Liver (tissue), 9 donors: ENCODE data around the gene OR2A2. TPM values are rescaled to one million over a fixed set of nuclear protein-coding genes. Genes with fewer than 3 reads are reported as not detected.

Experiments
- DNase-seq: peaks from one replicate; pipeline ENCODE4 v3.0.0-alpha.2; 2017; ENCODE audit warnings: low spot score
- H3K27ac ChIP-seq, 2 donors: one replicate each; pipeline ENCODE4 v1.7.0; 2013; ENCODE audit warnings: inconsistent platforms in 2 of 2, low read length in 2 of 2, control low read depth in 1 of 2, low read depth in 1 of 2, mild to moderate bottlenecking in 1 of 2
- H3K27me3 ChIP-seq, 4 donors: one replicate each; pipeline versions ENCODE4 v1.6.1 to v1.7.0; 2013; ENCODE audit warnings: low read length in 3 of 4, inconsistent platforms in 1 of 4, mild to moderate bottlenecking in 1 of 4, moderate library complexity in 1 of 4; ENCODE audit not compliant: control insufficient read depth in 4 of 4, insufficient read depth in 4 of 4
- H3K36me3 ChIP-seq, 4 donors: one replicate each; pipeline versions ENCODE4 v1.6.1 to v1.7.0; 2013; ENCODE audit warnings: low read length in 3 of 4, mild to moderate bottlenecking in 3 of 4, low read depth in 1 of 4, moderate library complexity in 1 of 4; ENCODE audit not compliant: control insufficient read depth in 4 of 4, insufficient read depth in 3 of 4
- H3K4me1 ChIP-seq, 4 donors: one replicate each; pipeline versions ENCODE4 v1.6.1 to v1.7.0; 2013; ENCODE audit warnings: low read length in 3 of 4, mild to moderate bottlenecking in 3 of 4, moderate library complexity in 1 of 4; ENCODE audit not compliant: control insufficient read depth in 4 of 4, insufficient read depth in 4 of 4
- H3K4me3 ChIP-seq, 3 donors: one replicate each; pipeline versions ENCODE4 v1.6.1 to v1.7.0; 2013; ENCODE audit warnings: low read length in 3 of 3, control low read depth in 1 of 3, low read depth in 1 of 3, mild to moderate bottlenecking in 1 of 3
- H3K9ac ChIP-seq, 2 donors: one replicate each; pipeline ENCODE4 v1.7.0; 2013; ENCODE audit warnings: low read length in 2 of 2, mild to moderate bottlenecking in 2 of 2, moderate library complexity in 2 of 2, control low read depth in 1 of 2, low read depth in 1 of 2
- H3K9me3 ChIP-seq, 4 donors: one replicate each; pipeline versions ENCODE4 v1.6.1 to v1.7.0; 2013; ENCODE audit warnings: low read length in 3 of 4; ENCODE audit not compliant: control insufficient read depth in 4 of 4
- CTCF ChIP-seq: fragments of 150-350 bp; IDR thresholded peaks from 2 replicates; pipeline ENCODE4 v1.5.1; 2017; ENCODE audit warnings: improper control_type of control experiment, low read depth, low read length; ENCODE audit not compliant: missing input control
- EGR1 ChIP-seq, 2 donors: IDR thresholded peaks; 2 replicates each; pipeline ENCODE4 v1.6.1; 2016 to 2018; ENCODE audit warnings: antibody characterized with exemption in 2 of 2, low read depth in 2 of 2
- GABPA ChIP-seq, 2 donors: IDR thresholded peaks in 1 of 2; conservative IDR thresholded peaks in 1 of 2; 2 replicates each; pipeline ENCODE4 v1.6.1; 2016; ENCODE audit warnings: antibody characterized with exemption in 2 of 2, mild to moderate bottlenecking in 1 of 2, moderate library complexity in 1 of 2
- HNF4A ChIP-seq, 2 donors: conservative IDR thresholded peaks; 2 replicates each; pipeline ENCODE4 v1.6.1; 2016; ENCODE audit warnings: antibody characterized with exemption in 2 of 2, mild to moderate bottlenecking in 2 of 2
- JUND ChIP-seq, 2 donors: IDR thresholded peaks; 2 replicates each; pipeline ENCODE4 v1.6.1; 2016; ENCODE audit warnings: antibody characterized with exemption in 2 of 2
- NR2F2 ChIP-seq: IDR thresholded peaks from 2 replicates; pipeline ENCODE4 v1.6.1; 2016; ENCODE audit warnings: antibody characterized with exemption
- RAD21 ChIP-seq, 2 donors: IDR thresholded peaks; 2 replicates each; pipeline ENCODE4 v1.6.1; 2016; ENCODE audit warnings: antibody characterized with exemption in 2 of 2, mild to moderate bottlenecking in 2 of 2
- REST ChIP-seq: IDR thresholded peaks from 2 replicates; pipeline ENCODE4 v1.6.1; 2016; ENCODE audit warnings: antibody characterized with exemption, mild to moderate bottlenecking
- RXRA ChIP-seq, 2 donors: IDR thresholded peaks; 2 replicates each; pipeline ENCODE4 v1.6.1; 2017 to 2018; ENCODE audit warnings: antibody characterized with exemption in 2 of 2, mild to moderate bottlenecking in 1 of 2
- SP1 ChIP-seq: IDR thresholded peaks from 2 replicates; pipeline ENCODE4 v1.6.1; 2018; ENCODE audit warnings: antibody characterized with exemption, mild to moderate bottlenecking
- ZBTB33 ChIP-seq: IDR thresholded peaks from 2 replicates; pipeline ENCODE4 v1.6.1; 2016; ENCODE audit warnings: antibody characterized with exemption
- WGBS: extraction: QIAGEN DNeasy Blood & Tissue Kit; methylation state at CpG from one replicate; pipeline ENCODE4 v1.1.7; 2013; 5-methylcytosine and 5-hydroxymethylcytosine counted together
- polyA plus RNA-seq, 2 donors: library from polyadenylated mRNA; stranded (reverse) in 1 of 2; unstranded in 1 of 2; fragments of 200-250 nt in 1 of 2; fragments of >200 nt in 1 of 2; fragmentation: Nextera tagmentation in 1 of 2; extraction: Ambion mirVana in 1 of 2; gene quantifications; one replicate each; pipeline versions ENCODE4 v1.2.1 to v1.2.3, GENCODE V29; 2013 to 2015
- total RNA-seq, 2 donors: library from RNA; depleted of rRNA; stranded (reverse); fragments of >200 nt; gene quantifications; one replicate each; pipeline ENCODE4 v1.2.3, GENCODE V29; 2014
- TF ChIP-seq, protein P1 (sequence below): IDR thresholded peaks from 2 replicates; pipeline ENCODE4 v1.6.1; 2016; ENCODE audit warnings: antibody characterized with exemption
- donor health status: healthy.
- donor health status: healthy.
- donor health status: healthy.
- donor health status: healthy.
- donor health status: healthy.

The OR2A2 gene
- total and polyA plus RNA-seq, 4 donors = not detected

GRCh38 chr7:144118341-144118740, 9.0 kb downstream of the OR2A2 start:
- no peak overlapping the region for H3K27ac ChIP-seq
- no peaks in the 10 kb centered on the region for H3K27me3 ChIP-seq
- DNase-seq = no peak
- no peak overlapping the region for H3K4me3 ChIP-seq
- H3K9ac ChIP-seq = no peak overlapping the region
- WGBS = 82% methylated on average over 8 of the region's 8 CpGs
- no peaks in the 10 kb centered on the region for H3K36me3 ChIP-seq
- TF ChIP-seq, protein P1, sequence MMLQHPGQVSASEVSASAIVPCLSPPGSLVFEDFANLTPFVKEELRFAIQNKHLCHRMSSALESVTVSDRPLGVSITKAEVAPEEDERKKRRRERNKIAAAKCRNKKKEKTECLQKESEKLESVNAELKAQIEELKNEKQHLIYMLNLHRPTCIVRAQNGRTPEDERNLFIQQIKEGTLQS = no peak
- no peaks in the 10 kb centered on the region for H3K4me1 ChIP-seq
- no peaks in the 10 kb centered on the region for H3K9me3 ChIP-seq

DNA sequence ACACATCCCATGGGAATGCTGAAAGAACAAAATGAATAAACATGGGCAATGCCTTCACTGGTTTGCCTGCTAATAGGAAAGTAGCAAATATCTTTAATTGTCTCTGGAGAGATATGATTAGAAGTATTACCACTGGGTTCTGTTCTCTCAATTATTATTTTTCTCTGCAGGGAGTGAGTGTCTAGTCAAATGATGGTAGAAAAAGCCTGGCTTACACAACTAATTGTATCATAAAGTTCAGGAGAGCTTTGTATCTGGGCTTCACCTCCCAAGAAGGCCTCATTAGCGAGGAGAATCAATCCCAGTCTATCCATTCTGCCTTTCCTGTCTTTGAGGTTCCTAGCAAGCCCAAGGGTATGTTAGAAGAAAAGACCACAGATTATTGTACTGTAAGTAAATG, 13.5 kb downstream of the OR2A2 start, which contains the start of gene OR2A14:
TSS of gene OR2A14 (plus strand) at position 301 of the 400 bp plus-strand sequence. CDS start 5,937 bp downstream, outside the sequence.
- H3K9me3 ChIP-seq = no peaks in the 10 kb centered on the region
- no peaks in the 10 kb centered on the region for H3K36me3 ChIP-seq
- no peak within 1 kb of the TSS for H3K9ac ChIP-seq
- H3K27ac ChIP-seq = no peak within 1 kb of the TSS
- no peak for DNase-seq
- H3K27me3 ChIP-seq = no peaks in the 10 kb centered on the region
- no peaks in the 10 kb centered on the region for H3K4me1 ChIP-seq
- TF ChIP-seq JUND (IDR thresholded peaks at IDR 0.05) (no peak), NR2F2 (no peak), ZBTB33 (no peak), GABPA (IDR thresholded peaks at IDR 0.05 in 1 of 2, conservative IDR thresholded peaks at IDR 0.05 in 1 of 2) (no peak), REST (no peak), HNF4A (conservative IDR thresholded peaks at IDR 0.05) (no peak)
- TF ChIP-seq, protein P1 = no peak
- no peak within 1 kb of the TSS for H3K4me3 ChIP-seq
- WGBS = 95% methylated on average over 1 of the region's 1 CpG

DNA sequence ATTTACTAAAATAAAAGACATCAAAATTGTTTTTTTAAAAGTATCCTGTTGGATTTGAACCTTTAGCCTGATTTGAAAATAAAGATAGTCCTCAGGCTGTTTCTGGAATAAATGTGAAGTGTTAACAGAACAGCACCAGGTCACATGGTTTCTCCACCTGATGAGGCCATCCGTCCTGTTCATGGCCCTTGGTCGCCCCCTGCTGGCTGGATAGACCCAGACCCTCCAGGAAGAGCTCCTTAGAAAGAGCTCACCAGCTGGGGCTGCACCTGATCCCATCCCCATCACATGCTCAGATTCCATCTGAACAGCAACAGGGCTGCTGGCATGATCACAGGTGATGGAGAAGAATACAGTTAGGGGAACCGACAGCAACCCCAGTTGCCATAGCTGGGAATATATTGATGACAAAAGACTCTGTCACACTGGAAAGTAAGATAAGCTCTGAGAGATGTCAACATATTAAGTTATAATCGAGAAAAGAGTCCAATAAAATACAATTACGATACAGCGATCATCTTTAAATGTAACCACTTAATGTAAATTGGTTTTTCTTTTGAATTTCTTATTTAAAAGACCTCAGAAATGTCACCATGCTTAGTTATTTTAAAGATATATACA, 18.4 kb downstream of the OR2A2 start:
- H3K27me3 ChIP-seq = no peaks in the 10 kb centered on the region
- 41% methylated on average over 6 of the region's 6 CpGs for WGBS
- H3K4me1 ChIP-seq = no peaks in the 10 kb centered on the region
- H3K36me3 ChIP-seq = no peaks in the 10 kb centered on the region
- DNase-seq = peak; percentile 87
- H3K9me3 ChIP-seq = no peaks in the 10 kb centered on the region
- no peak overlapping the region for H3K27ac ChIP-seq
- TF ChIP-seq REST = no peak
- TF ChIP-seq NR2F2 = no peak
- no peak for TF ChIP-seq SP1
- TF ChIP-seq CTCF = peak; percentile 62
- TF ChIP-seq EGR1 (IDR thresholded peaks at IDR 0.05; ENCODE audit: low read depth in 2 of 2) = no peak
- peak; percentile 78 to 90 for TF ChIP-seq RAD21 (IDR thresholded peaks at IDR 0.05)
- no peak for TF ChIP-seq RXRA (IDR thresholded peaks at IDR 0.05)
- no peak for TF ChIP-seq JUND (IDR thresholded peaks at IDR 0.05)
- H3K9ac ChIP-seq = no peak overlapping the region
- H3K4me3 ChIP-seq = no peak overlapping the region
